ENCODE data around the gene TMEM72.

TMEM72 gene

DNA sequence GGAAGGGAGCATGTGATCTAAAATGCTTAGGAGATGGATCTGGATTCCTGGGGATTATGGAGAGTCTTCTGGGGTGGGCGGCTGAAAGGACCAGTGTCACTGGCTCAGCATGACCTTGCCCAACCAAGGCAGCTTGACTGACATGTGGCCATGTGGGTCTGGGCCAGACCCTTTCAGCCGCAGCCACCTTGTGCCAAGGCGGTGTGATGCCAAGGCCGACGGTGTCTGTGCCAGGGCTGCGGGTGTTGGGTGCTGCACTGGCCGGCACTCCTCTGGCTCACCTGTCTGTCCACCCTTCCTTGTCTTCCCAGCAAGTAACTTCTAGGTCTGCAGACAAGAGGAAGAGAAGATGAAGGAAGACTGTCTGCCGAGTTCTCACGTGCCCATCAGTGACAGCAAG lies 58.7 kb downstream of the TMEM72 start:
- no peak for DNase-seq

DNA sequence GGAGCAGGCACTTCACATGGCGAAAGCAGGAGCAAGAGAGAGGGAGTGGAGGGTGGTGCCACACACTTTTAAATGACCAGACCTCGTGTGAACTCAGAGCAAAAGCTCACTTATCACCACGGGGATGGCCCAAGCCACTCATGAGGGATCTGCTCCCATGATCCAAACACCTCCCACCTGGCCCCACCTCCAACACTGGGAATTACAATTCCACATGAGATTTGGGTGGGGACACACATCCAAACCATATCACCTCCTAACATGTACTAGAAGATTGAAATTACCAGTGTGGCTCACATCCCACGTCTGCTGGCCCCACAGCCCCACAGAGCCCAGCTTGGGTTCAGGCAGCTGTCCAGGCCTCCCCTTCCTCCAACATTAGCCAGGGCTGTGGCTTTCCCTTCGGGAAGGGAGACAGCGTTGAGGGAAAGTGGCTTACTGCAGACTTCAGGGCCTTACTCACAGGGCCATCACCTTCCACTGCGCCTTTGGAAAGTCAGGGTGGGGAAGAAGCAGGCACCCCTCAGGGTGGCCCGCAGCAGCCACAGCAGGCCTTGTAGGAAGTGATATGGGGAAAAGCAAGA lies 59.8 kb downstream of the TMEM72 start:
- DNase-seq: no peak

DNA sequence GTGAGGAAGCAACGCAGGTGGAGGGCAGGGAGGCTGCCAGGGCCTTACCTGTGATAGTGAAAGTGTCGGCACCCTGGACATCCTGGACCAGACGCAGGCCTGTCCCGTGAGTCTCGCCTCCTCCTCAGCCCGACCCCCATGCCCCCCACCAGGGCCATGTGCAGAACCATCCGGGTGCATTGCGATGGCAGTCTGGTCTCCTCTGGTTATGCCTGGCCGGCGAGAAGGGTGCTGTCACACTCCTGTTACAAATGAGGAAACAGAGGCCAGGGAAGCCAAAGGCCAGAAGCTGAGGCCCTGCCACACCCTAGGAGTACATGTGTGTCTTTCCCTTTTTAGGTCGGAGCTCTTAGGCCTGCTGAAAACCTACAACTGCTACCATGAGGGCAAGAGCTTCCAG lies 60.3 kb downstream of the TMEM72 start:
- DNase-seq: no peak

DNA sequence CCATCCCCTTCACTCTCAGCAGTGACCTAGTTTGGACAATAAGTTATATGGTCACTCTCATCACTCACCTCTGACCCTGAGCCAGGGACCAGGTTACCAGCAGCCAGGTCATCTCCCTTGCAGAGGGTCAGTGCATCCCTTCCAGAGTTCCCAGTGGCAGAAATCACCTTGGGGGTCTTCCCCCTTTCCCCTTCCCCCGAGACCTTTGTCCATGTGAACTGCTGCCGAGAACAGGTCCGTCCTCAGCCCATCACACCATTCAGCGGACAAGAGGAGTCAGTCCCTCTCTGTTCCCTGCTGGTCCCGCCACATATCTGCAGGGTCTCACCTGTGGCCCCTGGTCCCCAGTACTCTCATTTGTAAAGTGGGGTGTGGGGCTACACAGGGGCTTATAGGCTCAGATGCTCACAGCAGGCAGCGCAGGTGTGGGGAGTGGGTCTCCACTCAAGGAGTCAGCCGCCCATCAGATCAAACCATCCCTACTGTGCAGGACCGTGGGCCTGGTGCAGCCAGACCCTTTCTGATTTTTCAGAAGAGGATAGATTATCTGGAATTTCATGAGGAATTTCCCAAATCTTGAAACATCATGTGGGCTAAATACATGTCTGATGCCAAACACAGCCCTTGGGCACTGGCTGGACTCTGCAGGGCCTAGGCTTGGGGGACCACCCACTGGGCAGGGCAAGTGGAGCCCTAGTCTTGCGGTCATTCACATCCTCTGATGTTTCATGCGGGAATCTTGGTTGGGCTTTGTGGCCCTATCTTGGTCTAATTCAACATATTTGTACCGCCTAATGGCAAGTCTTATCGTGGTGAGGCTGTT lies 61.0 kb downstream of the TMEM72 start:
- no peak for DNase-seq

DNA sequence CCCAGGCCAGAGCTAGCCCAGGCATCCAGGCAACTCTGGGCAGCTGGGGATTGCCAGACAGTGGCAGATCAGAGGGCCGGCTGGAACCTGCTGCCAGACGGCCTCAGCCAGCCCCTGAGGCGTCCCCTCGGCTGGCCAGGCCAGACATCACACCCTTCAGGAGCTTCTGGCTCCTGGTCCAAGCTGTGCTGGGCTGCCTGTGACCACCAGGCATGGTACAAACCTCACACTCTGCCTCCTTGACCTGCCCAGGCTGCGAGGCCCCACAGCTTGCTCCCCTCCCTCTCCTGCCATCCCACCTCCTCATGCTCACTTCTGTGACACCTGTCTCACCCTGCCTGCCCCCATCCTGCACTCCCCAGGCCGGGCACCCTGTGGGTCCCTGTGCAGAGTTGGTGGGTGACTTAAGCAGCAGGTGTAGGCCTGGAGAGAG lies 61.8 kb downstream of the TMEM72 start:
- DNase-seq: no peak

DNA sequence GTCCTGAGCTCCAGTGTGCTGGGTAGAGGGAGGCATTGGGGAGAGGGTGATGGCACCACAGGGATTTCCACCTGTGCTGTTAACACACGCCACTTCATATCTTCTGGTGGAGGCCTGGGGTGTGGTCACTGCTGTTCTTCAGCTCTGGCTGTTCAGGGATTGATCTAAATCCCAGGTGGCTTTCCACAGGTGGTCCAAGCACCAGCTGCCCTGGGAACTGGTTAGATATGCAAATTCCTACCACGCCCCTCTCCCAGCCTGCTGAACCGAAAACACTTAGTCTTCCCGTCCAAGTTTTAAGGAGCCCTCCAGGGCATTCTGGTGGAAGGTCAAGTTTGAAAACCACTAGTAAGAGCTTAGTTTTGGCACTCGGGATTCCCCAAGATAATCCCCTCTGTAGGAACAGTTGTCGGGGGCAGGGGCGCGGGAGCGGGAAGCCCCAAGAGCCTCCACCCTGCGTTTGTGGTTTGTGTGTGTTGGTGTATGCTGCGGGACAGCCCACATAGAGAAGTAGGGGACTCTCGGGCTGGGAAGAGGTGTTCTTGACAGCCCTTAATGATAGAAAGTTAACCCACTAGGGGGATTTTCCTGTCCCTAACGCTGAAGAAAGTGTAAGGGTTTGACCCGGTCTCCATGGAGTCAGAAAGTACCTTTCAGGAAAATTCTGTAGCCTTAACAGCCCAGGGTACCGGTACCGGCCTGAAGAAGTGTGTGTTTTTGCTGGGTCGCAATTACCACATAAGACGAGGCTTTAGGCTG lies 62.4 kb downstream of the TMEM72 start:
- DNase-seq: no peak

DNA sequence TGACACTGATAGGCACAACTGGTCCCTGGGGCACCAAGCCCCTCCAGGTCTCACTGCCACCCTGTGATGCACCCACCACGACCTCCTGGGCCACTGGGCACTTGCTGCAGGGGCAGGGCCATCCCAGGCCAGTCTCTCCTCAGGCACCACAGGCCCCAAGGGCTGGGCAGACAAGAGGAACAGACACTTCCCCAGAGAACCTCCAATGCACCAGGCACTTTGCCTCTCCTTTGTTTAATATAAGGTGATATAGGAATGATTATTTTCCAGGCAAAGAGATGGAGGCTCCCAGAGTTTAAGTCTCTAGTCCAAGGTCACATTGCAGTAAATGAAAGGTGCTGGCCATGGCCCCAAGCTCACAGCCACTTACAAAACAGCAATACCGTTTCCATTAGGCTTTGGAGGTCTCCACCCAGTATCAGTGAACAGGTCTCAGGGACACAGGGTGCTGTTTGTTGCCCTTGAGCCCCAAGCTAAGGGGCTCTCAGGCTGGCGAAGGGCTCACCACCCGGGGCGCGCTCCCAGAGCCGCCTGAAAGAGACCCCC lies 63.0 kb downstream of the TMEM72 start:
- no peak for DNase-seq

DNA sequence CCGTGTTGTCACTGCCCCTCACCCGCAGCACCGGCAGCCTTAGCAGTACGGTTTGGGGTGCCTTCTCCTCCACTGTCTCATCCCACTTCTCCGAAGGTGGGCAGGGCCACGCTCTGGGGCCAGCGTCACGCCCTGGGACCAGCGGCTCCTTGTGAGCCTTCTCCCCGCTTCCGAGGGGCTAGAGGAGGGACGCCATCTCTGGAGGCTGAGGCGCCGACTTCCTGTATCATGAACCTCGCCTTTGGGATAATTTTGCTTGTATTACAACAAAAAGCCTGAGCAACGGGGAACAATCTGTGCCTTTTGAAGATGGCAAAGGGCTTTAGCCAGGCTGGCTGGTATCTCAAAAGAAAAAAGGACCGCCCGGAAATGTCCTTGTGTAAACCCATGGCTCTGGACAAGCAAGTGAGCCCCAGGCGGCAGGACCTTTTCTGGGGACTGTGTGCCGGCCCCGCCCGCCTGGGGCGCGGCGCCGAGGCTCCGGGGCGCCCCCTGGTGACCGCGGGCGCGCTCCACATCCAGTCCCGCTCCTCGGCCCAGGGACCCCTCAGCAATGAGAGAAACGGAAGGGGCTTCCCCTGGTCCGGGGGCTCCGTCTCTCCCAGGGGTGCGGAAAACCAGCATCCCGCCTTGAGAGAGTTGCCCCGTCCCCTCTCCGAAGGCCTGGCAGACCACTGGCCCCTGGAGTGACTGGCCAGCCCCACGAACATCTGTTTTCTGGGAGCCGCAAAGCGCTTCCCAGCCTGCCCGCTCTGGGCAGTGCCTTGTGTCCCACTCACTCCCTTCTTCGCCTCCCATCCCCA lies 63.7 kb downstream of the TMEM72 start:
- peak; percentile 40 for DNase-seq

DNA sequence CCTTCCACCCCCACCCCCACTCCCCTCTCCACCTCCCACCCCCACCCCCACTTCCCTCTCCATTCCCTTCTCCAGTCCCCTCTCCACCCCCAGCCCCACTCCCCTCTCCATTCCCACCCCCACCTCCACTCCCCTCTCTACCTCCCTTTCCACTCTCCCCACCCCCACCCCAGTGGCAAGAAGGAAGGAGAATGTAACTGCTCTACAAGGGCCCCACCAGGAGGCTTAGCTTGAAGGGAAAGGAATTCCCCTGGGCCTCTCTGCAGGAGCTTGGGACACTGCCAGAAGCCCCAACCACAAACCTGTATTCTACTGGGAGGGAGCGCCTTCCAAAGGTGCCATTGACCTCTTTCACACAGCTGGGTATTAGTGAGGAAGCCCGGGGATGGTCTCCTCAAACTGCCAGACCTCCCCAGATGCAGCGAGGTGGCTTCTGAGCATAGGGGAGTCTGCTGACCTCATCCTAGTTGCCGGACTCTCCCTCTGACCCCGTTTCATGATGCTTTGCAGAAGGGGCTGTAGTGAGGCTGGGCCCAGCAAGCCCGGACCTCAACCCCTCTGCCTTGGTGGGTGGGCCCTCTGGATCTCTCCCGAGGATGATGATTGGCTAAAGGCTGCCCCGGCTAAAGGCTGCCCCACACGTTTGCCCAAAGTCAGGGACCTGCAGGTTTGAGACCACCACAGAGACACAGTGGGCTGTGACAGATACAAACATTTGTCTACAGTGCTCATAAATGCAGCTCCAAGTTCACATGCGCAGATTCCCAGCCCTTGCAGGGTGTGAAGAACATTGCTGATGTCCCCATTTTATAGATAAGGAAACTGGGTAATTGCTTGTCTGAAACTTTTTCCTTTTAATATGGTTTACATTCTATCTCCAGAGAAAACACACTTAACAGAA lies 64.5 kb downstream of the TMEM72 start:
- peak; percentile 12 for DNase-seq

DNA sequence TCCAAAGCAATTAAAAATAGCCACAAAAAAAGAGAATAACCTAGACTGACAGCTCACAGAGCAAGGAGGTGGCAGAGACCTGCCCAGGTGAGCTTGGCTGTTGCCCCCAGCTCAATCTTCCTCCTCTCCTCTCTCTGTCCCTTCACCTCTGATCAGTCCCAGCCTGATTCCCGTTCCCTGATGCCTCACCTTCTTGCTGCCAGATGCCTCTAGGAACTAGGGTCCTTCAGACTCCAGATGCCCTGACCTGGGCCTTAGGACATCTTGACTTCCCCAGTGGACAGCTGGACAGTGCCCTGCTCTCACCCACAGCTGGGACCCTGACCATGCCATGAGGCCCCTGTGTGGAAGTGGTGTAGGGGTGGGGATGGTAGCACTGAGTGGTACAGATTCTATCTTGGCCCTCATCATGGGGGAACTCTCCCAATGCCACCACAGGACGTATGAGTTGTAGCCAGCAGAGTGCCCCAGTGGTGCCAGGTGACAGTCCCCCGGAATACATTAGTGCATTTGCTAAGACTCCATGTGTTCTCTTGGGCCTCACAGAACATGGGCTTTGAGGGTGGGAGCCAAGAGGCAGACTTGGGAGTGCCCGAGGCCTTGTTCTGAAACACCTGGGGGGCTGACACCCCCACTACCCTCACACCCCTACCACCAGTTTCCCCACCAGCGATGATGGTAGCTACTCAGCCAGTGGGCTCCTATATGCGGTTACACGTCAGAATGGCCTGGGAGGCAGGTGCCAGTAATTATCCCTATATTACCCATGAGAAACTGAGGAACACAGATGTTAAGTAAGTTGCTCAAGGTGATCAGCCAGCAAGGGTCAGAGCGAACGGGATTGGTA lies 65.4 kb downstream of the TMEM72 start:
- no peak for DNase-seq

DNA sequence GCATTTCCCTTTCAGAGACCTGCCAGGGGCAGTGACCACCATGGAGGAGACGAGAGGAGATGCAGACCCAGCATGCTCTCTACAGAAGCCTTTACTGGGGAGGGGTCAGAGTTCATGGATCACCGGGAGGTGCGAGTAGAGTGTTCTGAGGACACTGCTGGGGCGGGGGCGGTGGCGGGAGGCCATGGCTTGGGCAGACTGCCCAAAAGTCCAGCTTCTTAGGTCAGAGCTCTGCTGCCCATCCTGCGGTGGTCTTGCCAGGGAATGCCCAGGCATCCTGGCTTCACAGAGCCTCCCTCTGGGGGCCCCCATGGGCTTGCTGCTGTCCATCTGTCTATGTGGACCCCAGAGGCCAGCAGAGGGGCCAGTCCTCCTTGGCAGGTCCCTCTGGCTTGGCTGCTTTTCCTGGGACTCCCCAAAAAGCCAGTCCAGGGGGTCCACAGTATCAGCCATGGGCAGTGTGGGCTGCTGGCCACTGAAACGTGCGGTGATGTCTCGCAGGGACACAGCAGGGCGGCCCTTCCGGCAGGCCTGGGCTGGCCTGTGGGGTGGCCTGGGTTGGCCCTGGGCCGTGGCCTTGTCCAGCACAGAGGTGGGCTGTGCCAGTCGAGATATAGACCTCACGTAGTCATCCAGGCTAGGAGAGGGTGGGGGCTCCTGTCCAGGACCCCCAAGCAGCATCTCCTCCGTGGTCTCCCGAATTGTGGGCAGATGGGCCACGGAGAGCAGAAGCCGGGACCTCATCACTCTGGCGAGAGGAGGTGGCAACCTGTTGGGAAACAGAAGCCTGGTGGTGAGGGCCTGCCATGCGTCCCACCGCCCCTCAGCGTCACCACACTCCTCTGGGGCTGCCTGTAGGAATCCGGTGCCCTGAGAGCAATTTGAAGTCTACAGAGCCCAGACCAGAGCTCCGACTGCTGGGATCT lies 66.4 kb downstream of the TMEM72 start:
- DNase-seq: no peak

DNA sequence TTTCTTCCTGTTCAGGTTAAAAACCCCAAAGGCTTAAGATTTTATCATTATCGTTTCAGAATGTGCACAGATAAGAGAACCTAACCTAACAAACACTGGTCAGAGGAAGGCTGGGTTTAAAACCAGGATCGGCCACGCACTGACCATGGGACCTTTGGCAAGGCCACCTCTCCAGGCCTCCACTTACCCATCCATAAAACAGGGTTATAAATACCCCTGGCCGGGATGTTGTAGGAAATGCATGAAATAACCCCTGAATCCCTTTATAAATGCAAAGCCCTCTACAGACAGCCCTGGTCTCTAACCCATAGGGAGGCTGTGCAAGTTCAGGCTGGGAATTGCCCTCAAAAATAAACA lies 67.1 kb downstream of the TMEM72 start:
- no peak for DNase-seq

DNA sequence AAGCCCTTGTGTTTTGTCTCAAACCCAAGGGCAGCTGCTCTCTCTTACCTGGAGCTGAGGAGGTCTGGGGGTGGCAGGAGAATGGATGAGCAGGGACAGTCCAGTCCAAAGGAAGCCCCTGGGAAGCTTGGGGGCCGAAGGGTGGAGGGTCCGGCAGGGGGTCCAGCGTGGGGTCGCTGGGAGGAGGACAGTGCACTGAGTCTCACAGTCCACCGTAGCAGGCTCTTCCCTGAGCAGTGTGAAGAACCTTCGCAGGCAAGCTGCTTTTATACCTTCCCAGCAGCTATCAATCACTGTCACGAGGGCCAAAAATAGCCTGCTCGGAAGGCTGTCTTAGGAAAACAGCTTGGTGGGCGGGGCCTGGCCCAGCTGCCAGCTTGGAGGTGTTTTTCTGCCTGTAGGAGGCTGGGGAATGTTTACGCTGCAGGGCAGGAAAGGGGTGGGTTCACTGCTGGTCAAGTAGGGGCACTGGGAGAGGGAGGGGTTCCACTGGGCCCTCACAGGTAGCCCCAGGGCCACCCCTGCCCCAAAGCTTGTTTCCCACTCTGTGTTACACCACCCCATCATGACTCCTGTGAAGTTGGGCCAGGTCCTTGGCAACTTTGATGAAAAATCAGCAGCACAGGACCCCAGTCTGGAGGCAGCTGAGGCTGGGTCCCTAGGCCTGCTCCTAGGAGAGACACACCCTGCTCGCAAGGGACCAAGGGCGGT lies 67.6 kb downstream of the TMEM72 start, which contains the start of gene DEPP1:
DEPP1 (minus strand) TSS at position 240 of the 711 bp plus-strand sequence. CDS start 779 bp downstream, outside the sequence.
- peak; percentile 62 for DNase-seq

DNA sequence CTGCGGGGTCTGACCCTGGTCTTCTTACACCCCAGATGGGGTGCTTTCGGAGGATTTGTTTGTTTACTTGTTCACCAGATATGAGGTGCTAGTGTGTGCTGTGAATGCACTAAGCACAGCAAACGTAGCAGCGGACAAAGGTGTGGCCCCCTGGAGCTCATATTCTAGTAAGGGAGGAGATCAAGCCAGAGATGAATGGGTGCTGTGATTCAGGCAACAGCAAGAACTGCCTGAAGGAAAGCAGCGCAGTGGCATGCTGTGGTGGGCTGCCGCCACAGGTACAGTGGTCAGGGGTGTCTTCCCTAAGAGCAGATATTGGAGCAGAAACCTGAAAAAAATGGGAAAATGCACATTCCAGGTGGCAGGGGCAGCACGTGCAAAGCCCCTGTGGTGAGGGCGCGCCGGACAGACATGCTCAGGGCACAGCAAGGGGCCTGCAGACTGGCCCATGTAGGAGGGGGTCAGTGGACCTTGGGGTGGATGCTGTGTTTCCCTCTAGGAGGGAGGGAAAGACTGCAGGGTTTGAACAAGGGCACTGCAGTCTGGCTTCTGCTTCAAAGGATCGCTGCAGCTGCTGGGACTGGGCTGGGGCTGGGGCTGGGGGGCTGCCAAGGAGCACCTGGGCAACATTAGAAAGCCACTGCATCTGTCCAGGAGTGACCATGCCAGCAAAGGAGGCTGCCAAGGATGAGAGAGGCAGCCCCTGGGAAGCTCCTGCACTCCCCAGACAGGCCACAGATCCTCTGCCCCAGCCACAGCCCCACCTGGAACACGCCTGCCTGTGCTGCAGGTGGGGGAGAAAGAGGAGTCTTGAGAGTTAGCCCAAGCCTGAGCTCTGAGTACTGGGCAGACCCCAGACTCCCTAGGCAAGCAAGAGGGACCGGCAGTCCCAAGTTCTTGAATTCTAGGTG lies 68.4 kb downstream of the TMEM72 start:
- no peak for DNase-seq

DNA sequence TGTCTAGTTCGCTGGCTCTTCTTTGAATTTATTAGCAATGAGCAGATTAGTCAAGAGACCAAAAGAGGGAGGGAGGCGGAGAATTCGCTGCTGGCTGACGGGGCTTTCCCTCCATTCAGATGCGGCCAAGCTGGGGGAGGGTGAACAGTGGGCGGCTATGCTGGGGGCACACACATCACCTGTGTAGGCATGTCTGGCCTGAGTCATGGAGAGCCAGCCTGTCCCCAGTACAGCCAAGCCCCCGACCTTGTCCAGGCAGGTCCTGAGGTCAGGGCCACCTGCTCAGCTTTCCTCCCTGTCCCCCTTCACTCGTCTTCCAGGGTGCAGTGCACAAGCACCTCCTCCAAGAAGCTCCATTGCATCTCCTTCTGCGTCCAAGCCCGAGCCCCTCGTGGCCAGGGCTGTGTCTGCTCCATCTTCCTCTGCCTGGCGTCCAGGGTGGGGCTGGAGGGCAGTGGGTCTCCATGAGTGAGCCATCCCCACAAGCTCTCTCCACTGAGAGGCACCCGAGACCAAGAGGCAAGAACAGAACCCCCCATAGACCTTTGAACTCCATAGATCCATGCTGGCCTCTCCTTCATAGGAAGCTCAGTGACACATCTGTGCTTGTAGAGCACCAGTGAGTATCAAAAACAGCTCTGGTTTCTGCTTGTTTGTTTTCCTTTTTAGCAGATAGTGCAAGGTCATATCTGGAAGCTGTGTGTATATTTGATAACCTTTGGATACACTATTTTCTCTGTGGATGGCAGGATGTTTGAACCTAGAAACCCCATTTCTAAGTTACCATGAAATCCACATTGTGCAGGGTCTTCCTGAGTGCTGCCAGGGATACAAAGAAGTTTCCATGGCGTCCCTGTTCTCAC lies 69.4 kb downstream of the TMEM72 start:
- DNase-seq: no peak
